Activated CD4-positive, alpha-beta memory T cell treated with anti-CD3 and anti-CD28 coated beads for 36 hours (primary cell): ENCODE results near the gene MAP2K5. TPM values are rescaled to one million over a fixed set of nuclear protein-coding genes. Genes with fewer than 3 reads are reported as not detected.

Source experiments
- CTCF ChIA-PET: fragments of 350-600 bp; sonication (Branson Sonifier 250); formaldehyde crosslinking; loops from one replicate; lab custom pipeline; 2021; ENCODE audit warnings: antibody characterized with exemption, inconsistent platforms; lab: Charles Lee
- POLR2A ChIA-PET: fragments of 350-600 bp; sonication (Branson Sonifier 250); formaldehyde crosslinking; loops from one replicate; lab custom pipeline; 2021; ENCODE audit warnings: antibody characterized with exemption; lab: Charles Lee
- DNase-seq: peaks from one replicate; pipeline ENCODE4 v3.0.0-alpha.2; 2020
- H3K27ac Mint-ChIP-seq: one replicate; pipeline ENCODE4 v1.8.0; 2021; ENCODE audit warnings: mixed read lengths
- H3K27me3 Mint-ChIP-seq: one replicate; pipeline ENCODE4 v1.8.0; 2021; ENCODE audit warnings: mixed read lengths
- H3K36me3 Mint-ChIP-seq: one replicate; pipeline ENCODE4 v1.8.0; 2021; ENCODE audit warnings: mixed read lengths
- H3K4me1 Mint-ChIP-seq: one replicate; pipeline ENCODE4 v1.8.0; 2021; ENCODE audit warnings: low read depth, mixed read lengths
- H3K4me3 Mint-ChIP-seq: one replicate; pipeline ENCODE4 v1.8.0; 2021; ENCODE audit warnings: mild to moderate bottlenecking, mixed read lengths
- H3K9me3 Mint-ChIP-seq: one replicate; pipeline ENCODE4 v1.8.0; 2021; ENCODE audit warnings: mixed read lengths
- intact Hi-C: fragments of 100-400 bp; cut with micrococcal nuclease; formaldehyde crosslinking; loops from one replicate; pipeline ENCODE4 v1.15.1; 2023
- total RNA-seq, 2 experiments: library from RNA; stranded (reverse); gene quantifications; one replicate each; pipeline ENCODE4 v1.2.3, GENCODE V29; 2021

The MAP2K5 gene
- total RNA-seq, 2 experiments from 2014 or later = 16.5 to 17.4 TPM

DNA sequence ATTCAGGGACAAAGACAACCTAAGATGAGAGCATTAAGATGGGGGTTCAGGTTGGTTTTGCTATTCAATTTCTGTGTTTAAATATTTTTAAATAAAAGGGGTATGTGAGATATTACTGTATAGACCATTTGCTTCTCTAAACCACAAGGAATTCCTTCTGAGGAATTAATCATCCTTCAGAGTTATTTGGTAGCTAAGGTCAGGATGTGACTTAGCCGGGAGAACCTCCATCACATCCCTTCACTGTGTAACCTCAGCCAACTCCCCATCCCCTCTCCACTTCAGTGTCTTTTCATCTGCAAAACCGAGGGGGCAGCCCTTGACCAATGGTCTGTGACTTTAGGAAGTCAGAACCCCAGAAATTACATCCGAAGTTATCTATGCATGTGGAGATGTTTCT, 234.1 kb downstream of the MAP2K5 start:
- intact Hi-C loops = no loop called here
- Mint-ChIP-seq H3K4me3 (no peak overlapping the region), H3K36me3 (peaks cover 2% of the 10 kb centered on the region), H3K27ac (no peak overlapping the region), H3K9me3 (no peaks in the 10 kb centered on the region), H3K27me3 (no peaks in the 10 kb centered on the region), H3K4me1 (no peaks in the 10 kb centered on the region)
- no peak for DNase-seq
- ChIA-PET CTCF (no interaction called here), POLR2A (interaction anchor here (0.6 kb wide), 1 partner anchor 14 kb away, joined by 3 read pairs; no protein-coding TSS in a partner anchor)

GRCh38 chr15:67777071-67777470, 234.6 kb downstream of the MAP2K5 start:
- POLR2A ChIA-PET = interaction anchor here (0.6 kb wide), 1 partner anchor 14 kb away, joined by 3 read pairs; no protein-coding TSS in a partner anchor
- intact Hi-C loops = no loop called here

DNA sequence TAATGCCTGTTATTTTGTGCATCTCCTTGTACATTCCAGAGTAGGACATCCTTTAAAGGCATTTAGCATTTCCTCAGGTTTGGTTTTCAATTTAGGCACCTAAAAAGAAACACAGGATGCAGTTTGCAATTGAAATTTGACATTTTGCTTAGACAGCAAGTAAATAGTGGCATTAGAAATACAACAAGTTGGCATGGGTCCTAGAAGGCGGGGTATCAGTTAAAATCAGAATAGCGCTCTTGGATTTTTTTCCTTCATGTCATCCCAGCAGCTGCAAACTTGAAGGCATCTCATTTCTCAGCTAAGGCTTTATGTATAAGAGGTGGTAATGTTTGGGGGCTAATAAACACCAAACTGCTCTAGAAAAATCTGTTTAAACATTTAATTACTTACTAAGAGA, 235.3 kb downstream of the MAP2K5 start:
- H3K27me3 Mint-ChIP-seq = no peaks in the 10 kb centered on the region
- intact Hi-C loops = no loop called here
- ChIA-PET CTCF (no interaction called here), POLR2A (no interaction called here)
- H3K27ac Mint-ChIP-seq = no peak overlapping the region
- no peaks in the 10 kb centered on the region for H3K4me1 Mint-ChIP-seq
- peaks cover 2% of the 10 kb centered on the region for H3K36me3 Mint-ChIP-seq
- DNase-seq = no peak
- no peaks in the 10 kb centered on the region for H3K9me3 Mint-ChIP-seq
- H3K4me3 Mint-ChIP-seq = no peak overlapping the region

More at GRCh38 chr15:67777071-67777470, 234.6 kb downstream of the MAP2K5 start:
- no peak overlapping the region for H3K4me3 Mint-ChIP-seq
- CTCF ChIA-PET = no interaction called here
- no peaks in the 10 kb centered on the region for H3K9me3 Mint-ChIP-seq
- no peaks in the 10 kb centered on the region for H3K27me3 Mint-ChIP-seq
- peaks cover 2% of the 10 kb centered on the region for H3K36me3 Mint-ChIP-seq
- no peak overlapping the region for H3K27ac Mint-ChIP-seq
- H3K4me1 Mint-ChIP-seq = no peaks in the 10 kb centered on the region
- no peak for DNase-seq

- POLR2A ChIA-PET = no interaction called here
Measured at GRCh38 chr15:67778968-67779548, 236.6 kb downstream of the MAP2K5 start.

GRCh38 chr15:67779549-67780111, 237.1 kb downstream of the MAP2K5 start:
- no peak for DNase-seq
- Mint-ChIP-seq H3K4me3 (no peak overlapping the region), H3K4me1 (peaks cover 16% of the 10 kb centered on the region), H3K36me3 (peaks cover 2% of the 10 kb centered on the region), H3K27ac (no peak overlapping the region), H3K9me3 (no peaks in the 10 kb centered on the region), H3K27me3 (no peaks in the 10 kb centered on the region)
- ChIA-PET CTCF (interaction anchor here (1.0 kb wide), 1 partner anchor 55 kb away, joined by 4 read pairs; no protein-coding TSS in a partner anchor), POLR2A (no interaction called here)
- intact Hi-C loops = loop anchor here (5.0 kb wide), 1 partner anchor 53 kb away; no protein-coding TSS in a partner anchor

More at GRCh38 chr15:67778968-67779548, 236.6 kb downstream of the MAP2K5 start:
- H3K27me3 Mint-ChIP-seq = no peaks in the 10 kb centered on the region
- H3K27ac Mint-ChIP-seq = no peak overlapping the region
- DNase-seq = no peak
- H3K4me3 Mint-ChIP-seq = no peak overlapping the region
- H3K4me1 Mint-ChIP-seq = peaks cover 10% of the 10 kb centered on the region
- H3K9me3 Mint-ChIP-seq = no peaks in the 10 kb centered on the region
- CTCF ChIA-PET = interaction anchor here (1.0 kb wide), 1 partner anchor 56 kb away, joined by 4 read pairs; no protein-coding TSS in a partner anchor
- peaks cover 2% of the 10 kb centered on the region for H3K36me3 Mint-ChIP-seq
- intact Hi-C loops = no loop called here

DNA sequence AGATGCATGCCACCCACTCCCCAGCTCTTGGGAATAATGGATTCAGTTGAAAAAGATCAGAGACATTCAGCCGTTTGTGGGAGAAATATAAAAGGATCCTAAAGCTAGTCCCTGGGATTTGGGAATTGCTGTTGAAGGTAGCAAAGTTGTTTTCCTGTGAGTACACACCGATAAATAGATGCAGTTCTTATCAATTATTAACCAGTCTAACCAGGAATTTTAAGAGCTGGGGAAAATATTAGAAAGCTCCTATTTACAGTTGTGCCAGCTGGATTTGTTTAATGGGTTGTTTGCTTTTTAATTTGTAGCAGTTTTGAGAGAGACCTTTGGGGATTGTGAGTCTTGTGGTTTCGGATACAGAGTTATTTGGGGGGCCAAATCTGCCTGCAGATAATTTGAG, 238.6 kb downstream of the MAP2K5 start:
- Mint-ChIP-seq H3K27ac (no peak overlapping the region), H3K4me3 (no peak overlapping the region), H3K9me3 (no peaks in the 10 kb centered on the region), H3K27me3 (no peaks in the 10 kb centered on the region), H3K36me3 (peaks cover 2% of the 10 kb centered on the region), H3K4me1 (peaks cover 17% of the 10 kb centered on the region)
- DNase-seq = no peak
- intact Hi-C loops = loop anchor here (5.0 kb wide), 1 partner anchor 51 kb away; no protein-coding TSS in a partner anchor
- ChIA-PET CTCF (interaction anchor here (0.9 to 1.1 kb wide), 2 partner anchors 43 to 54 kb away, joined by 3 to 4 read pairs; no protein-coding TSS in a partner anchor), POLR2A (no interaction called here)

DNA sequence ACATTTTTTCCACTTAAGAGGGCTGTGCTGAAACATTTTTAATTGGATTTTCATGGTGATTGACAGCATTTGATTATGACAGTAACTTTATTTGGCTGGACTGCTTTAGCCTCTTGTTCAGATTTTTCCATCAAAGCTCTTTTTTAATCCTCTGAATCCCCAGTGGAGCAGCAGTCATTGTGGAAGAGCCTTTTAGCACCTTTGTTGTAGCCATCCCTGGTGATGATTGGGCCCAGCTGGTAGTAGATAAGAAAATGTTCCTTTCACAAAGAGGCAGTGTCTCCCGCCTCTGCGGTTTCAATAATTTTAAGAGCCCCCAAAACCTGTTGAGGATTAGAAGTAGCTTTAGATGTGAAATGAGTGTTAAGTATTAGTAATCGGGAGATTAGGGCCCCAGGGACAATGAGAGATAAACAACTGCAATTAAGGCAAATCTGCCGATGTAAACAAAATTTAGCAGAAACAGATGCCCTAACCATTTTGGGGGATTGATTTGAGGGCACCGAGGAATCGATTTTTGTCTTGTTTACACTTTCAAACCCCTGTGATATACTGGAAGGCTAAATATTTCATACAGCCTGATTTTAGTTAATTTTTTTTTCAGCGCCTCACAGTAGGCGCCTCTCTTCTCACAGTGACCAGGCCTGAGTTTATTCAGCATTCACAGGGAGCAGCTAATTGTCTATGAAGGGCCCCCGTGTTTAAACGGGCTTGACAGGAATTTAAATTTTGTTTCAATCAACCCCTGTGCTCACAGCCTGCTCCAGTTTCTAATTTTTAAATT, 239.6 kb downstream of the MAP2K5 start:
- Mint-ChIP-seq H3K27me3 (no peaks in the 10 kb centered on the region), H3K27ac (no peak overlapping the region), H3K4me1 (peaks cover 17% of the 10 kb centered on the region), H3K9me3 (no peaks in the 10 kb centered on the region), H3K36me3 (peaks cover 4% of the 10 kb centered on the region), H3K4me3 (no peak overlapping the region)
- CTCF ChIA-PET = interaction anchor here (1.1 to 1.6 kb wide), 2 partner anchors 42 to 54 kb away, joined by 3 to 4 read pairs; no protein-coding TSS in a partner anchor
- intact Hi-C loops = loop anchor here (5.0 kb wide), 1 partner anchor 50 kb away; no protein-coding TSS in a partner anchor
- no peak for DNase-seq
- POLR2A ChIA-PET = no interaction called here

DNA sequence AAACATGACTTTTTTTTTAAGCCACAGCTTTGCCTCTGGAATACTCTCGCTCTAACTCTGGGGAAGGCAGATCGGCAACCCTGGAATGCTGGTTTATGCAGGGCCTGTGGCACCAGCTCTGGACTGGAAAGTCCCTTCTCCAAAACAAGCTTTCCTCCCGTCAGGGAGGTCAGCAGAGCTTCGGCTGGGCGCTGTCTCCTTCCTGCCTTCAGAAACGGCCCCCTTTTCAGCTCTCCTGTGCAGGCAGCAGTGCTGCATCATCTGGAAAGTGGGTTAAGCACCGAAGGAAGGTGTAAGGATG, 240.1 kb downstream of the MAP2K5 start:
- Mint-ChIP-seq H3K27me3 (no peaks in the 10 kb centered on the region), H3K4me3 (no peak overlapping the region), H3K9me3 (no peaks in the 10 kb centered on the region), H3K36me3 (peaks cover 4% of the 10 kb centered on the region), H3K27ac (no peak overlapping the region), H3K4me1 (peaks cover 17% of the 10 kb centered on the region)
- CTCF ChIA-PET = interaction anchor here (1.6 kb wide), 1 partner anchor 53 kb away, joined by 4 read pairs; no protein-coding TSS in a partner anchor
- DNase-seq = no peak
- POLR2A ChIA-PET = no interaction called here
- intact Hi-C loops = loop anchor here (5.0 kb wide), 1 partner anchor 50 kb away; no protein-coding TSS in a partner anchor

- no peaks in the 10 kb centered on the region for H3K9me3 Mint-ChIP-seq
- CTCF ChIA-PET = interaction anchor here (1.6 to 2.0 kb wide), 2 partner anchors 10 to 53 kb away, joined by 4 to 5 read pairs; no protein-coding TSS in a partner anchor
- intact Hi-C loops = loop anchor here (5.0 kb wide), 1 partner anchor 49 kb away; no protein-coding TSS in a partner anchor
- H3K4me3 Mint-ChIP-seq = no peak overlapping the region
- peak; percentile 49 for DNase-seq
- peaks cover 17% of the 10 kb centered on the region for H3K4me1 Mint-ChIP-seq
- H3K27me3 Mint-ChIP-seq = no peaks in the 10 kb centered on the region
- POLR2A ChIA-PET = no interaction called here
- H3K27ac Mint-ChIP-seq = no peak overlapping the region
- peaks cover 4% of the 10 kb centered on the region for H3K36me3 Mint-ChIP-seq
Measured at GRCh38 chr15:67783303-67783702, 240.8 kb downstream of the MAP2K5 start.

- H3K4me1 Mint-ChIP-seq = peaks cover 17% of the 10 kb centered on the region
- intact Hi-C loops = loop anchor here (5.0 kb wide), 1 partner anchor 48 kb away; no protein-coding TSS in a partner anchor
- H3K27ac Mint-ChIP-seq = no peak overlapping the region
- no peak for DNase-seq
- ChIA-PET POLR2A (no interaction called here), CTCF (interaction anchor here (0.9 to 2.0 kb wide), 3 partner anchors 9 to 53 kb away, joined by 3 to 5 read pairs (median 3); no protein-coding TSS in a partner anchor)
- no peak overlapping the region for H3K4me3 Mint-ChIP-seq
- no peaks in the 10 kb centered on the region for H3K27me3 Mint-ChIP-seq
- no peaks in the 10 kb centered on the region for H3K9me3 Mint-ChIP-seq
- peaks cover 4% of the 10 kb centered on the region for H3K36me3 Mint-ChIP-seq
Measured at GRCh38 chr15:67784090-67784781, 241.7 kb downstream of the MAP2K5 start.

- DNase-seq = no peak
- intact Hi-C loops = loop anchor here (5.0 kb wide), 1 partner anchor 47 kb away; no protein-coding TSS in a partner anchor
- ChIA-PET CTCF (interaction anchor here (0.6 to 2.0 kb wide), 3 partner anchors 8 to 131 kb away, joined by 3 to 5 read pairs (median 3); no protein-coding TSS in a partner anchor), POLR2A (no interaction called here)
- Mint-ChIP-seq H3K36me3 (peaks cover 4% of the 10 kb centered on the region), H3K9me3 (no peaks in the 10 kb centered on the region), H3K4me1 (peaks cover 17% of the 10 kb centered on the region), H3K27me3 (no peaks in the 10 kb centered on the region), H3K4me3 (no peak overlapping the region), H3K27ac (no peak overlapping the region)
Measured at GRCh38 chr15:67784856-67785430, 242.4 kb downstream of the MAP2K5 start.
